NK-92 treated with Interleukin-12 subunit alpha and Interleukin-12 subunit beta, amount 100 ng/mL, for 24 hours (cell line): ENCODE data around the gene SLC46A1.

Experiments used
- DNase-seq: peaks from one replicate; lab custom pipeline; 2025; lab: John Stamatoyannopoulos, UW

SLC46A1 gene

DNA sequence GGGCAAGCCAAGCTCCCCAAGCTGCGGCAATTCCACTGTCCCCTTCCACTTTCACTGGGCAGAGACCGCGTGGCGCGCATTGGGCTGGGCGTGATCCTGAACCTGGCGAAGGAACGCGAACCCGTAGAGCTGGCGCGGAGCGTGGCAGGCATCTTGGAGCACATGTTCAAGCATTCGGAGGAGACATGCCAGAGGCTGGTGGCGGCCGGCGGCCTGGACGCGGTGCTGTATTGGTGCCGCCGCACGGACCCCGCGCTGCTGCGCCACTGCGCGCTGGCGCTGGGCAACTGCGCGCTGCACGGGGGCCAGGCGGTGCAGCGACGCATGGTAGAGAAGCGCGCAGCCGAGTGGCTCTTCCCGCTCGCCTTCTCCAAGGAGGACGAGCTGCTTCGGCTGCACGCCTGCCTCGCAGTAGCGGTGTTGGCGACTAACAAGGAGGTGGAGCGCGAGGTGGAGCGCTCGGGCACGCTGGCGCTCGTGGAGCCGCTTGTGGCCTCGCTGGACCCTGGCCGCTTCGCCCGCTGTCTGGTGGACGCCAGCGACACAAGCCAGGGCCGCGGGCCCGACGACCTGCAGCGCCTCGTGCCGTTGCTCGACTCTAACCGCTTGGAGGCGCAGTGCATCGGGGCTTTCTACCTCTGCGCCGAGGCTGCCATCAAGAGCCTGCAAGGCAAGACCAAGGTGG lies 24.7 kb downstream of the SLC46A1 start:
- DNase-seq, result no peak

GRCh38 chr17:28379814-28380801 lies 25.9 kb downstream of the SLC46A1 start:
- no peak for DNase-seq

- no peak for DNase-seq
Observed at GRCh38 chr17:28372945-28373274, 33.1 kb downstream of the SLC46A1 start.

- DNase-seq, result no peak
Observed at GRCh38 chr17:28372203-28372944, 33.6 kb downstream of the SLC46A1 start.

DNA sequence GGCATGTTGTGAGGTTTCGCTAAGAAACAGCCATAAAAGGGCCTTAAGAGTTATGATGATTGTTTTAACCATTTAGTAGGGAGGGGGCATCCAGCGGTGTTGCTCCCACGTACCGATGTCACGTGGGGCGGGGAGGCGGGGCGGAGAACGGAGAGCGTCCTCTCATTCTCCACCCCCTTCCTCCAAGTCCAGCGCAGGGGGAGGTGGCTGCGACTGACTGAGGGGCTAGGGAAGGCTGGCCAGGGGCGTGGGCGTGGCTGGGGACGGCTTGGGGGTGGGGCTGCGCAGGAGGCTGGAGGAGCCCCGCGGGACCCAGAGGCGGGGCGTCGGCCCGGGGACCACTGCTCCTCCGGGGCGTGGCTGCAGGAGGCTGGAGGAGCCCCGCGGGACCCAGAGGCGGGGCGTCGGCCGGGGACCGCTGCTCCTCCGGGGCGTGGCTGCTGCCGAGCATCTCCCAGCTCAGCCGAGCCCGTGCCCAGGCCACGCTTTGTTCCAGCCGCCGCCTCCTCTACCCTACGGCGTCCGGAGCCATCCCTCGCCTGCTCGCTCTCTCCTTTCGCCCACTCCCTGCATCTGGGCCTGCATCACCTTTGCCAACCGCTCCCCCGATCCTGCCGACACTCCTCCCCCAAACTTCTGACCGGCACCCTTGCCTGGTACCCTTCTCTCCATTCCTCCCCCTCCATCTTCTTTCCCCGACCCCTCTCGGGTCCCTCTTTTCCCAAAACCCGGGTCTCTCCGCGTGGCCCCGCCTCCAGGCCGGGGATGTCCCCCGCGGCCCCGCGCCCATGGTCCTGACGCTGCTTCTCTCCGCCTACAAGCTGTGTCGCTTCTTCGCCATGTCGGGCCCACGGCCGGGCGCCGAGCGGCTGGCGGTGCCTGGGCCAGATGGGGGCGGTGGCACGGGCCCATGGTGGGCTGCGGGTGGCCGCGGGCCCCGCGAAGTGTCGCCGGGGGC lies 34.5 kb downstream of the SLC46A1 start, which contains the start of gene SARM1:
TSS of gene SARM1 (plus strand) at position 450 of the 958 bp plus-strand sequence. CDS start at position 789, 339 bp downstream.
- peak; percentile 92 for DNase-seq

DNA sequence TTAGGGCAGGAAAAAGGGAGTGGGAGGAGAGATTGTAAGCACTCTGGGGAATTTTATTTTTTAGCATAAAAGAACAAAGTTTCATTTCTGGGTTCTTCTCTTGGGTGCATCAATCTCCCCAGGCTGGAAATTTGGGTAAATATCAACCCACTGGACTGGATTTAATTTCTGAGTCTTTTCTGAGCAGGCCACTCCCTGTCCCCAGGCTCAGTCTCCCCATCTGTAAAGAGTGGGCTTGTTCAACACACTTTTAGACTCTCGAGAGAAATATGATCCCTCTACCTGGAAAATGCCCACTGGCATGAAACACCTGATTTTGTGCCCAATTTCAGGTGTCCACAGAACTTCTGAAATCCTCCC lies 35.3 kb downstream of the SLC46A1 start:
- DNase-seq, result no peak

GRCh38 chr17:28370035-28370743 lies 35.8 kb downstream of the SLC46A1 start, which contains the start of gene VTN:
Gene VTN, minus strand, starts transcription at chr17:28370307. Its CDS starts 104 bp downstream, at chr17:28370203.
- no peak for DNase-seq

DNA sequence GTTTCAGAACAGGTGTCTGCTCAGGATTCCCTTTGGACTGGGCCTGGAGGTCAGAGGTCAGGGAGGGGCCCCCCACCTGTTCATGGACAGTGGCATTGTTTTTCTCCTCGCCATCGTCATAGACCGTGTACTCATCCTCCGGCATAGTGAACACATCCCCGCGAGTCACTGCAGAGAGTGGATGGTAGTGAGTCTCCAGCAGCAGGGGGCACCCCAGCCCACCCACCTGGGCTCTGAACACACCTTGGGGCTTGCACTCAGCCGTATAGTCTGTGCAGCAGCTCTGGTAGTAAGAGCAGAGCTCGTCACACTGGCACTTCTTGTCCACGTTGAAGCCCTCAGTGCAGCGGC lies 36.4 kb downstream of the SLC46A1 start:
- DNase-seq, result no peak

GRCh38 chr17:28368915-28369683 lies 36.9 kb downstream of the SLC46A1 start:
- no peak for DNase-seq

DNA sequence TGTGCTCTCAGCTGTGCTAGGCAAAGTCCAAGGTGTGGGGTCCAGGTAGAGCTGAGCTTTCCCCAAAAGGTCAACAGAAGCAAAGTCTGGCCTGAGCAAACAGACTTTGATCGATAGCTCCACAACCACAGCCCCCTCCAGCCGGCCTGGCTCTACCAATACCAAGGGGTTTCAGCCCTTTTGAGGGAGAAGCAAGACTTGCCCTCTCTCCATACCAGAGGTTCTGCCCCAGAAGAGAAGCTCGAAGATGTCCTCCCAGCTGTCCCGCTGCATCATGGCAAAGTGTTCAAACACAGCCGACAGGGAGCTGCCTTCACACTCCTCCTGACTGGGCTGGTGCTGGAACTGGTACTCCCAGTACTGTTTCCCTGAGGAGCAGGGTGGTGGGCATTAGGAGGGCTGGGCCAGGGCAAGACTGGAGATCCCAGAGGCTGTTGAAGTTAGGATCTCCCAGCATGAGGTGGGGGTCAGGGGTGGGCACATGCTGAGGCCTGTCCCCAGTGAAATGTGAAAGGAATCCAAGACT lies 37.6 kb downstream of the SLC46A1 start:
- DNase-seq, result no peak

GRCh38 chr17:28367641-28368305 lies 38.2 kb downstream of the SLC46A1 start:
- no peak for DNase-seq

- no peak for DNase-seq
Observed at GRCh38 chr17:28366605-28367004, 39.4 kb downstream of the SLC46A1 start.

GRCh38 chr17:28365487-28365886 lies 40.5 kb downstream of the SLC46A1 start:
- DNase-seq, result no peak

- DNase-seq, result no peak
Observed at GRCh38 chr17:28364665-28365363, 41.2 kb downstream of the SLC46A1 start, which contains the start of gene SEBOX. Gene SEBOX, minus strand, starts transcription at chr17:28365199. Its CDS starts 48 bp downstream, at chr17:28365151.

GRCh38 chr17:28363776-28364650 lies 42.0 kb downstream of the SLC46A1 start:
- no peak for DNase-seq

- DNase-seq, result no peak
Observed at GRCh38 chr17:28363186-28363585, 42.8 kb downstream of the SLC46A1 start.

- DNase-seq, result no peak
Observed at GRCh38 chr17:28357901-28358197, 48.2 kb downstream of the SLC46A1 start.
